Stimulated activated memory B cell treated with anti-CD40 and anti-IgM and Interleukin-4, amounts not matched to agents 10 μg/mL and 1 μg/mL and 100 μg/mL, for 72 hours (primary cell): ENCODE results near the gene FAM210A.

Experiments
- ATAC-seq: fragments of 150-1000 bp; cut with Tn5 transposase; 2 replicates; pipeline ENCODE4 v1.10.0; 2021
- H3K27ac Mint-ChIP-seq: one replicate; pipeline ENCODE4 v1.8.0; 2022; ENCODE audit warnings: mild to moderate bottlenecking, mixed read lengths
- H3K27me3 Mint-ChIP-seq: one replicate; pipeline ENCODE4 v1.8.0; 2022; ENCODE audit warnings: mixed read lengths
- H3K36me3 Mint-ChIP-seq: one replicate; pipeline ENCODE4 v1.8.0; 2022; ENCODE audit warnings: mixed read lengths
- H3K4me1 Mint-ChIP-seq: one replicate; pipeline ENCODE4 v1.8.0; 2022; ENCODE audit warnings: mixed read lengths
- H3K4me3 Mint-ChIP-seq: one replicate; pipeline ENCODE4 v1.8.0; 2022; ENCODE audit warnings: mild to moderate bottlenecking, moderate library complexity, mixed read lengths
- H3K9me3 Mint-ChIP-seq: one replicate; pipeline ENCODE4 v1.8.0; 2022; ENCODE audit warnings: mixed read lengths

The FAM210A gene

GRCh38 chr18:13614641-13615288 is 111.6 kb downstream of the FAM210A start:
- H3K4me3 Mint-ChIP-seq = peak overlapping the region; percentile 80
- H3K9me3 Mint-ChIP-seq = no peaks in the 10 kb centered on the region
- peaks cover 86% of the 10 kb centered on the region for H3K4me1 Mint-ChIP-seq
- H3K27me3 Mint-ChIP-seq = no peaks in the 10 kb centered on the region
- no peak for ATAC-seq
- H3K27ac Mint-ChIP-seq = peak overlapping the region; percentile 94
- H3K36me3 Mint-ChIP-seq = peaks cover 6% of the 10 kb centered on the region

GRCh38 chr18:13613591-13614501 is 112.5 kb downstream of the FAM210A start:
- Mint-ChIP-seq H3K4me3 (peak overlapping the region; percentile 80), H3K27me3 (no peaks in the 10 kb centered on the region), H3K4me1 (peaks cover 93% of the 10 kb centered on the region), H3K9me3 (no peaks in the 10 kb centered on the region), H3K36me3 (peaks cover 6% of the 10 kb centered on the region), H3K27ac (peak overlapping the region; percentile 94)
- peak; percentile 57 for ATAC-seq
